MM.1S (cell line): ENCODE measurements around the gene CALD1.

Experiments
- CTCF ChIP-seq: fragments of 300-600 bp; sonication (generic); IDR thresholded peaks from 2 replicates; pipeline ENCODE4 v1.5.1; 2016; ENCODE audit warnings: antibody characterized with exemption, low read length, mixed read lengths
- EZH2 ChIP-seq: fragments of 300-600 bp; sonication (generic); optimal IDR thresholded peaks from 2 replicates; pipeline ENCODE3; 2017; ENCODE audit warnings: low read depth, mild to moderate bottlenecking, antibody characterized with exemption, low read length, mixed read lengths
- EZH2phosphoT487 ChIP-seq: fragments of 300-600 bp; sonication (generic); IDR thresholded peaks from 2 replicates; pipeline ENCODE4 v1.6.1; 2018; ENCODE audit warnings: antibody characterized with exemption, low read length

- TF ChIP-seq CTCF (no peak), EZH2phosphoT487 (no peak), EZH2 (no peak)
These were observed 80.3 kb downstream of the CALD1 start for GRCh38 chr7:134859783-134860182.
